ENCODE results near the gene SMAD7.
A peak's percentile ranks its signal among the peaks of the same experiment; 100 is the strongest.

SMAD7 gene

GRCh38 chr18:48929212-48929612 is 21.6 kb downstream of the SMAD7 start:
- Histone ChIP-seq H3K27ac (peak overlapping the region; percentile 69 to 91), H3K4me3 (peak overlapping the region; percentile 57)
- no peak for DNase-seq (ENCODE audit: low spot score)
- no peak for TF ChIP-seq CTCF (IDR thresholded peaks at IDR 0.05)

- no peak for DNase-seq (ENCODE audit: low spot score)
- no peak for TF ChIP-seq CTCF (IDR thresholded peaks at IDR 0.05)
- peak overlapping the region; percentile 51 for H3K4me3 ChIP-seq
- H3K27ac ChIP-seq = peak overlapping the region; percentile 69 to 91
These were observed 22.0 kb downstream of the SMAD7 start for GRCh38 chr18:48928787-48929186.

- H3K27ac ChIP-seq = peak overlapping the region; percentile 27 to 91
- TF ChIP-seq CTCF (IDR thresholded peaks at IDR 0.05) = no peak
- no peak for DNase-seq (ENCODE audit: low spot score)
- H3K4me3 ChIP-seq = peak overlapping the region; percentile 22
These were observed 23.3 kb downstream of the SMAD7 start for GRCh38 chr18:48927286-48928080.

- Histone ChIP-seq H3K4me3 (peak overlapping the region; percentile 23), H3K27ac (peak overlapping the region; percentile 39 to 91)
- no peak for DNase-seq (ENCODE audit: low spot score)
- no peak for TF ChIP-seq CTCF (IDR thresholded peaks at IDR 0.05)
These were observed 24.3 kb downstream of the SMAD7 start for GRCh38 chr18:48926420-48926857.

GRCh38 chr18:48925491-48925780 is 25.3 kb downstream of the SMAD7 start:
- Histone ChIP-seq H3K4me3 (peak overlapping the region; percentile 63), H3K27ac (peak overlapping the region; percentile 65 to 90)
- DNase-seq (ENCODE audit: low spot score) = no peak

GRCh38 chr18:48924630-48925490 is 25.9 kb downstream of the SMAD7 start:
- Histone ChIP-seq H3K27ac (peak overlapping the region; percentile 65 to 90), H3K4me3 (peak overlapping the region; percentile 63)
- DNase-seq (ENCODE audit: low spot score) = no peak
- TF ChIP-seq CTCF (IDR thresholded peaks at IDR 0.05) = no peak

More at GRCh38 chr18:48925491-48925780, 25.3 kb downstream of the SMAD7 start:
- TF ChIP-seq CTCF (IDR thresholded peaks at IDR 0.05) = no peak
